ENCODE results near the gene METTL27. TPM values are rescaled to one million over a fixed set of nuclear protein-coding genes. Genes with fewer than 3 reads are reported as not detected.

Gene METTL27
- total RNA-seq, 6 experiments from 2014 or later, result 3.9 to 7.2 (median 6.0) TPM

- peaks cover 2% of the 10 kb centered on the region for H3K27me3 Mint-ChIP-seq (ENCODE audit: insufficient read depth)
- H3K36me3 Mint-ChIP-seq (ENCODE audit: low read depth), result peaks cover 4% of the 10 kb centered on the region; the same call in 1 of the 2 replicates
- DNase-seq, result no peak
- no peak for TF ChIP-seq CTCF (IDR thresholded peaks at IDR 0.05)
- peaks cover 14% of the 10 kb centered on the region for H3K4me1 Mint-ChIP-seq (ENCODE audit: low read depth)
- H3K27ac Mint-ChIP-seq, result no peak overlapping the region
- no peaks in the 10 kb centered on the region for H3K9me3 Mint-ChIP-seq
- no peak overlapping the region for H3K4me3 Mint-ChIP-seq
Measured at GRCh38 chr7:73815436-73815835, 26.9 kb downstream of the METTL27 start.

- Mint-ChIP-seq H3K36me3 (ENCODE audit: low read depth) (peaks cover 4% of the 10 kb centered on the region; the same call in 1 of the 2 replicates), H3K4me1 (ENCODE audit: low read depth) (peaks cover 18% of the 10 kb centered on the region), H3K9me3 (no peaks in the 10 kb centered on the region), H3K4me3 (no peak overlapping the region), H3K27me3 (ENCODE audit: insufficient read depth) (peaks cover 2% of the 10 kb centered on the region), H3K27ac (no peak overlapping the region)
- no peak for DNase-seq
- no peak for TF ChIP-seq CTCF (IDR thresholded peaks at IDR 0.05)
Measured at GRCh38 chr7:73812996-73813395, 29.3 kb downstream of the METTL27 start.

GRCh38 chr7:73811760-73812168 lies 30.6 kb downstream of the METTL27 start:
- DNase-seq, result peak; percentile 54
- no peaks in the 10 kb centered on the region for H3K9me3 Mint-ChIP-seq
- peaks cover 4% of the 10 kb centered on the region; the same call in 1 of the 2 replicates for H3K36me3 Mint-ChIP-seq (ENCODE audit: low read depth)
- no peak overlapping the region for H3K4me3 Mint-ChIP-seq
- TF ChIP-seq CTCF (IDR thresholded peaks at IDR 0.05), result peak; percentile 90
- peaks cover 18% of the 10 kb centered on the region for H3K4me1 Mint-ChIP-seq (ENCODE audit: low read depth)
- peaks cover 2% of the 10 kb centered on the region for H3K27me3 Mint-ChIP-seq (ENCODE audit: insufficient read depth)
- H3K27ac Mint-ChIP-seq, result no peak overlapping the region

- Mint-ChIP-seq H3K27ac (no peak overlapping the region), H3K4me1 (ENCODE audit: low read depth) (peaks cover 18% of the 10 kb centered on the region), H3K4me3 (no peak overlapping the region), H3K27me3 (ENCODE audit: insufficient read depth) (peaks cover 2% of the 10 kb centered on the region), H3K36me3 (ENCODE audit: low read depth) (peaks cover 4% of the 10 kb centered on the region; the same call in 1 of the 2 replicates), H3K9me3 (no peaks in the 10 kb centered on the region)
- no peak for TF ChIP-seq CTCF (IDR thresholded peaks at IDR 0.05)
- DNase-seq, result no peak
Measured at GRCh38 chr7:73810998-73811360, 31.3 kb downstream of the METTL27 start.

- Mint-ChIP-seq H3K4me1 (ENCODE audit: low read depth) (peaks cover 18% of the 10 kb centered on the region), H3K4me3 (no peak overlapping the region), H3K27ac (no peak overlapping the region), H3K36me3 (ENCODE audit: low read depth) (peaks cover 4% of the 10 kb centered on the region; the same call in 1 of the 2 replicates), H3K27me3 (ENCODE audit: insufficient read depth) (peaks cover 2% of the 10 kb centered on the region; the same call in 1 of the 2 replicates), H3K9me3 (no peaks in the 10 kb centered on the region)
- no peak for DNase-seq
- no peak for TF ChIP-seq CTCF (IDR thresholded peaks at IDR 0.05)
Measured at GRCh38 chr7:73809467-73809951, 32.8 kb downstream of the METTL27 start.

Measured in HFFc6 (cell line).